PC-9 (cell line): Measurements from ENCODE around the gene MAP3K7CL.

Source experiments
- EZH2 ChIP-seq: fragments of 200-600 bp; sonication (generic); IDR thresholded peaks from 2 replicates; pipeline ENCODE4 v1.8.0; 2017; ENCODE audit warnings: antibody characterized with exemption, low read depth
- TF ChIP-seq, protein P1 (sequence below): fragments of 200-600 bp; sonication (generic); conservative IDR thresholded peaks from 2 replicates; pipeline ENCODE4 v1.6.1; 2017; ENCODE audit warnings: mixed run types, antibody characterized with exemption, mild to moderate bottlenecking, moderate library complexity

DNA sequence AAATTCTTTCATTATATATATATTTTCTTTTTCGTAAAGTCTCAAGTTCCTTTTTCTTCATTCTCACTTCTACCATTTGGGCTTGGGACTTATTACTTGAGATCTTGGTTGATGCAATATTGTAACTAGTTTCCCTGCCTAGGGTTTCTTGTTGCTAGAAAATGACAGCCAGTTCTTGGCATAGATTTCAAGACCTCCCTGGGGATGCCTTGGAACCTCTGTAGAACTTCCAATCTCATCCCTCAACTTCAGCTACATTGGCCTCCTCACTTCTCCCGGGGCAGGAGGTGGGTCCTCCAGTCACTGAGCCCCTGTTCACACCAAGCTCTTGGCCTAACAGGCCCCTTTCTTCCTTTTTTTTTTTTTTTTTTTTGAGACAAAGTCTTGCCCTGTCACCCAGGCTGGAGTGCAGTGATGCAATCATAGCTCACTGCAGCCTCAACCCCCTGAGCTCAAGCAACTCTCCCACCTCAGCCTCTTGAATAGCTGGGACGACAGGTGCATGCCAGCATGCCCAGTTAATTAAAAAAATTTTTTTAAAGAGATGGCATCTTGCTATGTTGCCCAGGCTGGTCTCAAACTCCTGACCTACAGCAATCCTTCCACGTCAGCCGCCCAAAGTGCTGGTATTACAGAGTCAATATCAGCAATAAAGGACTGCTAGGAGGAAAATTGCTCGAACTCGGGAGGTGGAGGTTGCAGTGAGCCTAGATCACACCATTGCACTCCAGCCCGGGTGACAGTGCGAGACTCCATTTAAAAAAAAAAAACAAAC is 33.1 kb downstream of the MAP3K7CL start:
- TF ChIP-seq, protein P1, sequence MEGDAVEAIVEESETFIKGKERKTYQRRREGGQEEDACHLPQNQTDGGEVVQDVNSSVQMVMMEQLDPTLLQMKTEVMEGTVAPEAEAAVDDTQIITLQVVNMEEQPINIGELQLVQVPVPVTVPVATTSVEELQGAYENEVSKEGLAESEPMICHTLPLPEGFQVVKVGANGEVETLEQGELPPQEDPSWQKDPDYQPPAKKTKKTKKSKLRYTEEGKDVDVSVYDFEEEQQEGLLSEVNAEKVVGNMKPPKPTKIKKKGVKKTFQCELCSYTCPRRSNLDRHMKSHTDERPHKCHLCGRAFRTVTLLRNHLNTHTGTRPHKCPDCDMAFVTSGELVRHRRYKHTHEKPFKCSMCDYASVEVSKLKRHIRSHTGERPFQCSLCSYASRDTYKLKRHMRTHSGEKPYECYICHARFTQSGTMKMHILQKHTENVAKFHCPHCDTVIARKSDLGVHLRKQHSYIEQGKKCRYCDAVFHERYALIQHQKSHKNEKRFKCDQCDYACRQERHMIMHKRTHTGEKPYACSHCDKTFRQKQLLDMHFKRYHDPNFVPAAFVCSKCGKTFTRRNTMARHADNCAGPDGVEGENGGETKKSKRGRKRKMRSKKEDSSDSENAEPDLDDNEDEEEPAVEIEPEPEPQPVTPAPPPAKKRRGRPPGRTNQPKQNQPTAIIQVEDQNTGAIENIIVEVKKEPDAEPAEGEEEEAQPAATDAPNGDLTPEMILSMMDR = no peak
- TF ChIP-seq EZH2 = no peak
